Stomach smooth muscle (tissue), 2 donors: ENCODE measurements around the gene TRIM47.

Experiments used
- H3K27ac ChIP-seq: one replicate; pipeline ENCODE4 v1.7.0; 2013; ENCODE audit warnings: mild to moderate bottlenecking, low read length, inconsistent platforms
- H3K27me3 ChIP-seq, 2 donors: one replicate each; pipeline ENCODE4 v1.7.0; 2013; ENCODE audit warnings: low read length in 2 of 2; ENCODE audit not compliant: insufficient read depth in 2 of 2, control insufficient read depth in 1 of 2
- H3K36me3 ChIP-seq, 2 donors: one replicate each; pipeline ENCODE4 v1.7.0; 2013; ENCODE audit warnings: low read length in 2 of 2; ENCODE audit not compliant: control insufficient read depth in 2 of 2, insufficient read depth in 2 of 2
- H3K4me1 ChIP-seq: one replicate; pipeline ENCODE4 v1.7.0; 2013; ENCODE audit warnings: low read length; ENCODE audit not compliant: control insufficient read depth, insufficient read depth
- H3K4me3 ChIP-seq, 2 donors: one replicate each; pipeline ENCODE4 v1.7.0; 2013; ENCODE audit warnings: low read length in 2 of 2
- H3K9ac ChIP-seq, 2 donors: one replicate each; pipeline ENCODE4 v1.7.0; 2013; ENCODE audit warnings: low read length in 2 of 2, mild to moderate bottlenecking in 1 of 2
- H3K9me3 ChIP-seq, 2 donors: one replicate each; pipeline ENCODE4 v1.7.0; 2013; ENCODE audit warnings: low read length in 2 of 2; ENCODE audit not compliant: control insufficient read depth in 2 of 2
- donor health status: healthy.
- donor health status: Pancreatic carcinoma.

TRIM47 gene

GRCh38 chr17:75919611-75920010 is 41.2 kb upstream of the TRIM47 start:
- Histone ChIP-seq H3K9me3 (no peaks in the 10 kb centered on the region), H3K27me3 (no peaks in the 10 kb centered on the region), H3K4me3 (no peak overlapping the region), H3K9ac (no peak overlapping the region), H3K4me1 (no peaks in the 10 kb centered on the region), H3K27ac (no peak overlapping the region), H3K36me3 (peaks cover 4 to 7% of the 10 kb centered on the region in 2 donors)

- H3K4me1 ChIP-seq = no peaks in the 10 kb centered on the region
- no peak overlapping the region for H3K4me3 ChIP-seq
- H3K27me3 ChIP-seq = no peaks in the 10 kb centered on the region
- no peaks in the 10 kb centered on the region for H3K9me3 ChIP-seq
- H3K9ac ChIP-seq = no peak overlapping the region
- H3K27ac ChIP-seq = no peak overlapping the region
- H3K36me3 ChIP-seq = peaks cover 1 to 8% of the 10 kb centered on the region in 2 donors
Measured at GRCh38 chr17:75917917-75918445, 39.6 kb upstream of the TRIM47 start.

GRCh38 chr17:75917141-75917916 is 38.9 kb upstream of the TRIM47 start:
- Histone ChIP-seq H3K9ac (no peak overlapping the region), H3K4me3 (no peak overlapping the region), H3K27me3 (no peaks in the 10 kb centered on the region), H3K4me1 (no peaks in the 10 kb centered on the region), H3K27ac (no peak overlapping the region), H3K36me3 (peaks cover 0 to 6% of the 10 kb centered on the region in 2 donors), H3K9me3 (no peaks in the 10 kb centered on the region)

GRCh38 chr17:75915268-75915667 is 36.9 kb upstream of the TRIM47 start:
- H3K36me3 ChIP-seq = peaks cover 0 to 10% of the 10 kb centered on the region in 2 donors
- H3K27me3 ChIP-seq = no peaks in the 10 kb centered on the region
- no peaks in the 10 kb centered on the region for H3K4me1 ChIP-seq
- H3K4me3 ChIP-seq = no peak overlapping the region
- H3K9me3 ChIP-seq = no peaks in the 10 kb centered on the region
- no peak overlapping the region for H3K9ac ChIP-seq
- no peak overlapping the region for H3K27ac ChIP-seq

GRCh38 chr17:75914643-75915267 is 36.4 kb upstream of the TRIM47 start:
- Histone ChIP-seq H3K4me3 (no peak overlapping the region), H3K36me3 (peaks cover 0 to 10% of the 10 kb centered on the region in 2 donors), H3K4me1 (no peaks in the 10 kb centered on the region), H3K27me3 (no peaks in the 10 kb centered on the region), H3K27ac (no peak overlapping the region), H3K9ac (no peak overlapping the region), H3K9me3 (no peaks in the 10 kb centered on the region)

GRCh38 chr17:75913537-75914210 is 35.3 kb upstream of the TRIM47 start:
- Histone ChIP-seq H3K9ac (no peak overlapping the region), H3K4me1 (no peaks in the 10 kb centered on the region), H3K4me3 (no peak overlapping the region), H3K9me3 (no peaks in the 10 kb centered on the region), H3K36me3 (peaks cover 0 to 10% of the 10 kb centered on the region in 2 donors), H3K27ac (no peak overlapping the region), H3K27me3 (no peaks in the 10 kb centered on the region)

- no peak overlapping the region for H3K27ac ChIP-seq
- no peak overlapping the region for H3K9ac ChIP-seq
- H3K9me3 ChIP-seq = no peaks in the 10 kb centered on the region
- H3K27me3 ChIP-seq = no peaks in the 10 kb centered on the region
- no peak overlapping the region for H3K4me3 ChIP-seq
- H3K4me1 ChIP-seq = no peaks in the 10 kb centered on the region
- peaks cover 0 to 10% of the 10 kb centered on the region in 2 donors for H3K36me3 ChIP-seq
Measured at GRCh38 chr17:75910699-75911098, 32.3 kb upstream of the TRIM47 start.

GRCh38 chr17:75909812-75910274 is 31.5 kb upstream of the TRIM47 start:
- H3K27ac ChIP-seq = no peak overlapping the region
- H3K4me3 ChIP-seq = no peak overlapping the region

GRCh38 chr17:75909051-75909811 is 30.9 kb upstream of the TRIM47 start:
- peaks cover 2% of the 10 kb centered on the region for H3K4me1 ChIP-seq
- H3K4me3 ChIP-seq = no peak overlapping the region
- no peak overlapping the region for H3K27ac ChIP-seq

More at GRCh38 chr17:75909812-75910274, 31.5 kb upstream of the TRIM47 start:
- Histone ChIP-seq H3K4me1 (peaks cover 2% of the 10 kb centered on the region), H3K9ac (no peak overlapping the region), H3K27me3 (no peaks in the 10 kb centered on the region), H3K9me3 (no peaks in the 10 kb centered on the region), H3K36me3 (peaks cover 0 to 10% of the 10 kb centered on the region in 2 donors)

GRCh38 chr17:75908201-75908600 is 29.8 kb upstream of the TRIM47 start:
- no peak overlapping the region for H3K9ac ChIP-seq
- peaks cover 7% of the 10 kb centered on the region for H3K4me1 ChIP-seq
- H3K27me3 ChIP-seq = no peaks in the 10 kb centered on the region
- no peak overlapping the region for H3K27ac ChIP-seq
- no peak overlapping the region for H3K4me3 ChIP-seq
- H3K36me3 ChIP-seq = peaks cover 0 to 6% of the 10 kb centered on the region in 2 donors
- H3K9me3 ChIP-seq = no peaks in the 10 kb centered on the region

More at GRCh38 chr17:75909051-75909811, 30.9 kb upstream of the TRIM47 start:
- H3K27me3 ChIP-seq = no peaks in the 10 kb centered on the region
- no peak overlapping the region for H3K9ac ChIP-seq
- H3K9me3 ChIP-seq = no peaks in the 10 kb centered on the region
- H3K36me3 ChIP-seq = peaks cover 0 to 8% of the 10 kb centered on the region in 2 donors
